Trophoblast cell (in vitro differentiated cells and primary cell): ENCODE measurements around the gene C1QL3.

Experiments
- DNase-seq, 2 donors: peaks; one replicate each; pipeline ENCODE4 v3.0.0-alpha.2; 2016
- H2AFZ ChIP-seq: 2 replicates; pipeline ENCODE4 v1.6.1; 2013; ENCODE audit warnings: low read length, moderate library complexity, mild to moderate bottlenecking; ENCODE audit not compliant: insufficient read depth, poor library complexity
- H2AK5ac ChIP-seq: 2 replicates; pipeline ENCODE4 v1.6.1; 2013; ENCODE audit warnings: mild to moderate bottlenecking, low read length
- H2BK120ac ChIP-seq: 2 replicates; pipeline ENCODE4 v1.6.1; 2013; ENCODE audit warnings: low read length, mild to moderate bottlenecking, moderate library complexity; ENCODE audit not compliant: insufficient read depth, poor library complexity
- H2BK12ac ChIP-seq: 2 replicates; pipeline ENCODE4 v1.6.1; 2013; ENCODE audit warnings: mild to moderate bottlenecking, low read length, moderate library complexity
- H2BK5ac ChIP-seq: 2 replicates; pipeline ENCODE4 v1.6.1; 2013; ENCODE audit warnings: low read length, low read depth, moderate library complexity, mild to moderate bottlenecking; ENCODE audit not compliant: poor library complexity
- H3K14ac ChIP-seq: 2 replicates; pipeline ENCODE4 v1.6.1; 2013; ENCODE audit warnings: mild to moderate bottlenecking, low read length
- H3K18ac ChIP-seq: 2 replicates; pipeline ENCODE4 v1.6.1; 2013; ENCODE audit warnings: mild to moderate bottlenecking, low read length
- H3K23ac ChIP-seq: 2 replicates; pipeline ENCODE4 v1.6.1; 2013; ENCODE audit warnings: low read length
- H3K27ac ChIP-seq: 2 replicates; pipeline ENCODE4 v1.5.1; 2013; ENCODE audit warnings: low read depth, mild to moderate bottlenecking, inconsistent platforms, low read length, moderate library complexity
- H3K27me3 ChIP-seq: 2 replicates; pipeline ENCODE4 v1.6.1; 2013; ENCODE audit warnings: inconsistent platforms, mild to moderate bottlenecking, low read length, moderate library complexity; ENCODE audit not compliant: insufficient read depth
- H3K36me3 ChIP-seq, 2 experiments: 1 replicate in 1 of 2; 2 replicates in 1 of 2; pipeline ENCODE4 v1.6.1; 2013; ENCODE audit warnings: low read length in 2 of 2, mild to moderate bottlenecking in 2 of 2, moderate library complexity in 1 of 2; ENCODE audit not compliant: insufficient read depth in 2 of 2, control insufficient read depth in 1 of 2
- H3K4ac ChIP-seq: 2 replicates; pipeline ENCODE4 v1.6.1; 2013; ENCODE audit warnings: low read depth, mild to moderate bottlenecking, low read length, moderate library complexity
- H3K4me1 ChIP-seq, 2 experiments: 1 replicate in 1 of 2; 2 replicates in 1 of 2; pipeline ENCODE4 v1.6.1; 2013; ENCODE audit warnings: low read length in 2 of 2, mild to moderate bottlenecking in 2 of 2, moderate library complexity in 1 of 2; ENCODE audit not compliant: insufficient read depth in 2 of 2, control insufficient read depth in 1 of 2
- H3K4me2 ChIP-seq: 2 replicates; pipeline ENCODE4 v1.6.1; 2013; ENCODE audit warnings: inconsistent platforms, mild to moderate bottlenecking, low read length, moderate library complexity
- H3K4me3 ChIP-seq: 2 replicates; pipeline ENCODE4 v1.5.1; 2013; ENCODE audit warnings: mild to moderate bottlenecking, low read depth, low read length, inconsistent platforms
- H3K79me1 ChIP-seq: one replicate; pipeline ENCODE4 v1.6.1; 2013; ENCODE audit warnings: low read length
- H3K79me2 ChIP-seq: 2 replicates; pipeline ENCODE4 v1.6.1; 2013; ENCODE audit warnings: low read length, mild to moderate bottlenecking; ENCODE audit not compliant: control insufficient read depth, insufficient read depth, poor library complexity
- H3K9ac ChIP-seq: 2 replicates; pipeline ENCODE4 v1.6.1; 2013; ENCODE audit warnings: mild to moderate bottlenecking, low read length
- H3K9me3 ChIP-seq: 2 replicates; pipeline ENCODE4 v1.6.1; 2013; ENCODE audit warnings: low read depth, mild to moderate bottlenecking, control low read depth, inconsistent platforms, low read length; ENCODE audit not compliant: insufficient read depth
- H4K12ac ChIP-seq: 2 replicates; pipeline ENCODE4 v1.6.1; 2013; ENCODE audit warnings: low read depth, mild to moderate bottlenecking, low read length, moderate library complexity
- H4K8ac ChIP-seq: 2 replicates; pipeline ENCODE4 v1.6.1; 2013; ENCODE audit warnings: low read depth, mild to moderate bottlenecking, low read length, moderate library complexity
- H4K91ac ChIP-seq: one replicate; pipeline ENCODE4 v1.6.1; 2013; ENCODE audit warnings: low read depth, mild to moderate bottlenecking, low read length, moderate library complexity
- WGBS: extraction: QIAGEN DNeasy Blood & Tissue Kit; methylation state at CpG from one replicate; pipeline ENCODE4 v1.1.7; 2013; ENCODE audit warnings: missing lambda C conversion rate; ENCODE audit not compliant: insufficient read length, insufficient coverage; ENCODE audit errors: extremely low coverage; 5-methylcytosine and 5-hydroxymethylcytosine counted together

C1QL3 gene

DNA sequence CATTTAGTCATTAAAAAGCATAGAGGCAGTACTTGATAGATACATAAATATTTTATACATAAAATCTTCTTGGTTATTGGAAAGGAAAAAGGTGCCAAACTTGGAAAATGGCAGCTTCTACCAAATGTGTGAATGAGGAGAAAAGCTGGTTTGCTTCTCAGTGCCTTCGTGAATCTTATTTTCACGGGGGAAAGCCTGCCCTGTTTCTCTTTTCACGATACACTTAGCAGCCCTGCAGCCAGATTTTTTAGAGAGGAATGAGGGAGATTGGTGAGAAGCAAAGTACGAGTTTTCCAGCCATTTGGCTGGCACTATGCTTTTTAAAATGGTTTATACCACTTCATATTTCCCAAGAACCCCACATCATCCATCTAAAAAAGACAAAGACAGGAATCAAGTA is 22.9 kb upstream of the C1QL3 start:
- Histone ChIP-seq H2AFZ (no peak overlapping the region), H3K27me3 (no peaks in the 10 kb centered on the region), H3K4me3 (no peak overlapping the region), H3K23ac (no peak overlapping the region), H3K27ac (no peak overlapping the region), H2BK12ac (no peak overlapping the region), H4K91ac (no peak overlapping the region), H3K14ac (no peak overlapping the region), H3K4me1 (no peaks in the 10 kb centered on the region), H3K4me2 (no peak overlapping the region), H2BK120ac (no peak overlapping the region), H3K4ac (no peak overlapping the region), H3K79me1 (no peaks in the 10 kb centered on the region), H3K9ac (no peak overlapping the region), H2AK5ac (no peak overlapping the region), H2BK5ac (no peak overlapping the region), H3K9me3 (no peaks in the 10 kb centered on the region), H3K79me2 (no peaks in the 10 kb centered on the region), H4K8ac (no peak overlapping the region), H3K36me3 (no peaks in the 10 kb centered on the region), H4K12ac (no peak overlapping the region), H3K18ac (no peak overlapping the region)
- DNase-seq = no peak
- no CpG with 5 or more reads among the region's 4 CpGs for WGBS

DNA sequence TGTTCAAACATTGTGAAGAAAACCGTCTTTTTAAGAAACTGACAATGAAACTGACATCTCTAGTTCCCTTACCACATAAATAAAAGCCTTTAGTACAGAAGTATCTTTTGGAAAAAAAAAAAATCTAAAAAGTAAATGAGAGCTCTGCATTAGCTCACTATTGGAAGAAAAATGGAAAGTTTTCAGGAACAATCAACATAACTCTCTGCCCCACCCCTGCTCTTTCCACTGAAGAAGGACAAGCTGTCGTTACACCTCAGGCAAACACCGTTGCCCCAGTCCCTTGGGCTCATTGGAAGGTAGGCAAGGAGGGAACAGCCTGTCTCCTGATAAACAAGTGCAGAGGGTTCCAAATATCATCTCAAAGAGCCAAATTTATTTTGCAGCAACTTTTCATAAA is 22.4 kb upstream of the C1QL3 start:
- Histone ChIP-seq H3K23ac (no peak overlapping the region), H3K27me3 (no peaks in the 10 kb centered on the region), H4K91ac (no peak overlapping the region), H2BK5ac (no peak overlapping the region), H3K36me3 (no peaks in the 10 kb centered on the region), H3K79me1 (no peaks in the 10 kb centered on the region), H3K18ac (no peak overlapping the region), H3K9ac (no peak overlapping the region), H3K4me3 (no peak overlapping the region), H3K4me2 (no peak overlapping the region), H3K79me2 (no peaks in the 10 kb centered on the region), H3K14ac (no peak overlapping the region), H3K27ac (no peak overlapping the region), H3K4ac (no peak overlapping the region), H2AFZ (no peak overlapping the region), H4K8ac (no peak overlapping the region), H3K4me1 (no peaks in the 10 kb centered on the region), H2BK120ac (no peak overlapping the region), H3K9me3 (no peaks in the 10 kb centered on the region), H2AK5ac (no peak overlapping the region), H2BK12ac (no peak overlapping the region), H4K12ac (no peak overlapping the region)
- WGBS = no CpG with 5 or more reads among the region's 3 CpGs
- DNase-seq = no peak

DNA sequence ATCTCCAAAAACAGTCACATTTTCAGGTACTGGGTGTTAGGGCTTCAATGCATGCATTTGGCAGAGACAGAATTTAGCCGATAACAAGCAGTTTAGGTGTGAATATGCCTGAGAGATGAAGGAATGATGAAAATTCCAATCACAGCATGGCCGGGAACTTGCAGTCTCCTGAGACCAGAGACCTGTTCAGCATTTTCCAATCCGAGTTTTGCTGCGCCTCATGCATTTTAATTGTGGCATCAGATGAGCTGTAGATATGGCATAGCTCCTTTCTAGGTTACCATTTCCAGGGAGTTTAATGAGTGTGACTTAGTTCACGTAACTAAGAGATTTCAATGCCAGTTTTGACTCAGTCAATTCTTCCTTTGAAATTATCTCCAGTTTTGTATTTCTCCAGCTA is 14.5 kb upstream of the C1QL3 start:
- Histone ChIP-seq H3K79me1 (no peaks in the 10 kb centered on the region), H4K12ac (no peak overlapping the region), H3K9ac (no peak overlapping the region), H3K9me3 (no peaks in the 10 kb centered on the region), H3K4me3 (no peak overlapping the region), H3K4ac (no peak overlapping the region), H3K14ac (no peak overlapping the region), H4K91ac (no peak overlapping the region), H3K4me2 (no peak overlapping the region), H2BK12ac (no peak overlapping the region), H2AFZ (no peak overlapping the region), H4K8ac (no peak overlapping the region), H3K23ac (no peak overlapping the region), H3K36me3 (no peaks in the 10 kb centered on the region), H3K27ac (no peak overlapping the region), H3K79me2 (no peaks in the 10 kb centered on the region), H3K4me1 (no peaks in the 10 kb centered on the region), H3K18ac (no peak overlapping the region), H3K27me3 (no peaks in the 10 kb centered on the region), H2BK120ac (no peak overlapping the region), H2AK5ac (no peak overlapping the region), H2BK5ac (no peak overlapping the region)
- no CpG with 5 or more reads among the region's 5 CpGs for WGBS
- DNase-seq = no peak

DNA sequence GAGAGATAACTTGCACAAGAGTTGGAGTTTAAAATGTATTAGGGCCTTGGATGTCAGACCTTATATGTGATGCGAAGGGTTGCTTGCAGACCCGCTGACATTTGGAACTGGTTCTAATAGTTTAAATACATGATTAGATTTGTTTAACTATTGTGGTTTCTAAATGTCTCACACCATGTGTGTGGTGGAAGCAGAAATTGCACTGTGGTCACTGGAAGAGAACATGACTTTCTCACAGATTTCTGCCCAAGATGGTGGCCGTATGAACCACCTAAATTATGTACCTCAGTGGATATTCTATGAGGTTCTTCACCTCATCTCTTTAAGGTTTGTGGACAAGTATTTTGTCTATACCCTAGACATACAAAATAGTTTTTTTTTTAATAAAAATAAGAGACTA is 8.2 kb upstream of the C1QL3 start:
- H4K91ac ChIP-seq = no peak overlapping the region
- H3K14ac ChIP-seq = no peak overlapping the region
- no peak overlapping the region for H3K23ac ChIP-seq
- H3K9ac ChIP-seq = no peak overlapping the region
- H2BK120ac ChIP-seq = no peak overlapping the region
- H3K4me3 ChIP-seq = no peak overlapping the region
- no peak overlapping the region for H2BK5ac ChIP-seq
- H3K36me3 ChIP-seq = no peaks in the 10 kb centered on the region
- no CpG with 5 or more reads among the region's 3 CpGs for WGBS
- H3K9me3 ChIP-seq = no peaks in the 10 kb centered on the region
- no peak overlapping the region for H3K18ac ChIP-seq
- no peak overlapping the region for H3K27ac ChIP-seq
- H4K8ac ChIP-seq = no peak overlapping the region
- H3K27me3 ChIP-seq = no peaks in the 10 kb centered on the region
- H2BK12ac ChIP-seq = no peak overlapping the region
- no peaks in the 10 kb centered on the region for H3K4me1 ChIP-seq
- H3K4ac ChIP-seq = no peak overlapping the region
- no peaks in the 10 kb centered on the region for H3K79me2 ChIP-seq
- H3K4me2 ChIP-seq = no peak overlapping the region
- H4K12ac ChIP-seq = no peak overlapping the region
- DNase-seq = no peak
- no peak overlapping the region for H2AK5ac ChIP-seq
- H2AFZ ChIP-seq = no peak overlapping the region
- no peaks in the 10 kb centered on the region for H3K79me1 ChIP-seq
